Measurements from ENCODE around the gene RTTN.

Gene RTTN

DNA sequence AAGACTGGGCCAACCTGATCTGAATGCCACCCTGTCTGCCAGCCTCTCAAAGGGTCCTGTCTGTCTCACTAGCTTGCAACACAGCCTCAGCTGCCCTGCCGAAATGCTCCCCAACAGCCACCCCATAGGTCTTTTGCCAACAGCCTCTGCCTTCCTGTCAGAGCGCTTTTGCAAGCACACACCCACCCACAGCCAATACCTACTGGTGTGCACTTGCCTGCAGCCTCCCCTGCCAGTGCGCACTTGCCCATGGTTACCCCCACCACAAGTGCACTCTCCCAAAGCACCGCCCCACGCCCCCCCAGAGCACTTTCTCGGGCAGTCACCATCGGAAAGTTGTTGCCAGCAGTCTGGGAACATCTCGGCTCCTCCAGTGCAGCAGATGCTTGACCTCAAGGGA, 48.6 kb downstream of the RTTN start:
- DNase-seq (ENCODE audit: extremely low read depth, low read depth) = no peak
- no peak overlapping the region for H3K4me3 ChIP-seq (replicated peaks; ENCODE audit: low read depth, low read length)
- TF ChIP-seq, protein P1, sequence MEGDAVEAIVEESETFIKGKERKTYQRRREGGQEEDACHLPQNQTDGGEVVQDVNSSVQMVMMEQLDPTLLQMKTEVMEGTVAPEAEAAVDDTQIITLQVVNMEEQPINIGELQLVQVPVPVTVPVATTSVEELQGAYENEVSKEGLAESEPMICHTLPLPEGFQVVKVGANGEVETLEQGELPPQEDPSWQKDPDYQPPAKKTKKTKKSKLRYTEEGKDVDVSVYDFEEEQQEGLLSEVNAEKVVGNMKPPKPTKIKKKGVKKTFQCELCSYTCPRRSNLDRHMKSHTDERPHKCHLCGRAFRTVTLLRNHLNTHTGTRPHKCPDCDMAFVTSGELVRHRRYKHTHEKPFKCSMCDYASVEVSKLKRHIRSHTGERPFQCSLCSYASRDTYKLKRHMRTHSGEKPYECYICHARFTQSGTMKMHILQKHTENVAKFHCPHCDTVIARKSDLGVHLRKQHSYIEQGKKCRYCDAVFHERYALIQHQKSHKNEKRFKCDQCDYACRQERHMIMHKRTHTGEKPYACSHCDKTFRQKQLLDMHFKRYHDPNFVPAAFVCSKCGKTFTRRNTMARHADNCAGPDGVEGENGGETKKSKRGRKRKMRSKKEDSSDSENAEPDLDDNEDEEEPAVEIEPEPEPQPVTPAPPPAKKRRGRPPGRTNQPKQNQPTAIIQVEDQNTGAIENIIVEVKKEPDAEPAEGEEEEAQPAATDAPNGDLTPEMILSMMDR (IDR thresholded peaks at IDR 0.05; ENCODE audit: low read depth, low read length, missing control alignments) = no peak

DNA sequence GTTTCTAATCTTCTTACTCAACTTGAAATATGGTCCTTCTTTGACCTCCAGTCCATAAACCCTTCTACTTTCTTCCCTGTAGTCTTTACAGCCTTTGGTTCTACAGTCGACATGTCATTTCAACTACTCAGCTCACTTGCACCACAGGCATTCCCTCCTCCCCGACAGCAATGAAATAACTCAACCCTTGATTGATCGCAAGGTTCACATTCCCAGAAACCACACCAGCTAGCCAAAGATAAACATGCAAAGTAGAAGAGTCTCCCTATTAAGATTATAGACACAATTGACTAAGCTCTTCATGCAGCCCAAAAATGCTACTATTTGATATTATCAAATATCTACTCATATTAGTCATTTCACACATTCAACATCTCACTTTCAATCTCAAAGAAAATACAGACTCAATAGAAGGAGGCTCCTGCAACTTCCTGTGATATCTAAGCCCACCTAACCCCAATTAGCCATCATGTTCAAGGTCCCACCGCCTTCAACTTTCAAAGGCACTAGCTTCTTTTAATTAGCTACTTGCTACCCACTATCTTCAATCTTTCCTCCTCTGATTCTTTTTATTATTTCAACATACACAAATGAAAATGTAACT, 50.8 kb downstream of the RTTN start:
- H3K4me3 ChIP-seq (replicated peaks; ENCODE audit: low read depth, low read length) = no peak overlapping the region
- TF ChIP-seq, protein P1 (IDR thresholded peaks at IDR 0.05; ENCODE audit: low read depth, low read length, missing control alignments) = no peak
- no peak for DNase-seq (ENCODE audit: extremely low read depth, low read depth)

DNA sequence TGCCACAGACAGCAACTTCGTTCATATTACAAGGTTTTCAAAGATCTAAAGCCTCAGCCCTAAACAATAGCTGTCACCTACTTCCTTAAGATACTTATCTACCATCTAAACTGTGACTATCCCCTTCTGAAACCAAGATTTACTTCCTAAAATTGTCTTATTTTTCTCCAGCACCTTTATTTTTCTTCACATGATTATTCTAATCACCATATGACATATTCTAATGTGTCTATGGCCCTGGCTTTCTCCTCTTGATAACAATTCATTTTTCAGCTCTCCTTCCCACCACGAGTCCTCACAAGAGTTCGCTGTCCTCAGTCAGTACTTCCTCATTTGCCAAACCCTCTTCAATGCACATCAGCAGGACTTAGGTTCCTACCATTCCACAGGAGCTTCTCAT, 53.9 kb downstream of the RTTN start:
- TF ChIP-seq, protein P1 (IDR thresholded peaks at IDR 0.05; ENCODE audit: low read depth, low read length, missing control alignments) = no peak
- no peak for DNase-seq (ENCODE audit: extremely low read depth, low read depth)
- H3K4me3 ChIP-seq (replicated peaks; ENCODE audit: low read depth, low read length) = no peak overlapping the region

DNA sequence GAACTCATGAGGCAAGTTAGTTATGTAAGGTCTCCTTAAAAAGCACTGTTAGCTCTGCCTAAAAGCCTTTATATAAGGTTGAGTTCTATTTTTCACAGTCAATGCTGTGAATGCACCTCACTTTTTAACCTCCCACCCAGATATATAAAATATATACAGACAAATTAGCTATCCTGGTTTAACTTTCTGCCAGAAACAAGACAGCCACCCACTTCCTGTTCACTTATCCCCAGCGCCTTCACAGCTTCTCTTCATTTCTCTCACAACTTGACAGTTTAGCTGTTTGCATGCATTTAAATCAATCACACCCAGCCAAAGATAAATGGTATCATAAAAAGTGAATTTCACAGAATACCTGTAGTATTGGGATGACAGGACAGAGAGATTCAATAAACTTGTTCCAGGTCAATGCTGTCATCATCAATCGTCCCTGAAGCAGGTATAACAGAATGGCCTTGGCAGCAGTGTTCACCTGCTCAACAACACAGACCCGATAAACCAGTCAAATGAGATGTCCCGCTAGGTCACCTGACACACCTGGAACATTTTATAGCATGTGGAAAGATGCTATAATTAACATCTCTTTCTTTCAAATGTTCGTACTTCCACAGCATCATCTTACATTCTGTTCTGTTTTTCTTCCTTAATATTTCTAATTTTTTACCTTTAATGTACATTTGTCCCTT, 55.7 kb downstream of the RTTN start:
- TF ChIP-seq, protein P1 (IDR thresholded peaks at IDR 0.05; ENCODE audit: low read depth, low read length, missing control alignments) = no peak
- no peak overlapping the region for H3K4me3 ChIP-seq (replicated peaks; ENCODE audit: low read depth, low read length)
- no peak for DNase-seq (ENCODE audit: extremely low read depth, low read depth)

DNA sequence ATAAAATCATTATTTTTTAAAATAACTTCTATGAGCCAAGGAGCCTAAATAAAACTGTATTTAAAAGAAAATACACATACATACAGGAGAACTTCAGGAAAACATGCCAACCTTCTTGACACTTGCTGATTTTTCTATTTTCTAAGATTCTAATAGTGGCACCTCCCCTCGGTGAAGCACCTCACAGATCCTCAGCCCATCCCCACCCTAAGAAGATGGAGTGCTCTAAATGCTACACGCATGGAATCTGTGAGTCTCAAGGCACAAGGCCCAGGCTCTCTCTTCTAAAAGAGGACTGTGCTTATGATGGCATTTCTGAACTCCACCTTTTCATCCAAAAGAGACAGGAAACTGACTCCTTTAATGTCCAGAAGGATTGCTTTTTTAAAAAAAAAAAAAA, 56.3 kb downstream of the RTTN start:
- TF ChIP-seq, protein P1 (IDR thresholded peaks at IDR 0.05; ENCODE audit: low read depth, low read length, missing control alignments) = no peak

DNA sequence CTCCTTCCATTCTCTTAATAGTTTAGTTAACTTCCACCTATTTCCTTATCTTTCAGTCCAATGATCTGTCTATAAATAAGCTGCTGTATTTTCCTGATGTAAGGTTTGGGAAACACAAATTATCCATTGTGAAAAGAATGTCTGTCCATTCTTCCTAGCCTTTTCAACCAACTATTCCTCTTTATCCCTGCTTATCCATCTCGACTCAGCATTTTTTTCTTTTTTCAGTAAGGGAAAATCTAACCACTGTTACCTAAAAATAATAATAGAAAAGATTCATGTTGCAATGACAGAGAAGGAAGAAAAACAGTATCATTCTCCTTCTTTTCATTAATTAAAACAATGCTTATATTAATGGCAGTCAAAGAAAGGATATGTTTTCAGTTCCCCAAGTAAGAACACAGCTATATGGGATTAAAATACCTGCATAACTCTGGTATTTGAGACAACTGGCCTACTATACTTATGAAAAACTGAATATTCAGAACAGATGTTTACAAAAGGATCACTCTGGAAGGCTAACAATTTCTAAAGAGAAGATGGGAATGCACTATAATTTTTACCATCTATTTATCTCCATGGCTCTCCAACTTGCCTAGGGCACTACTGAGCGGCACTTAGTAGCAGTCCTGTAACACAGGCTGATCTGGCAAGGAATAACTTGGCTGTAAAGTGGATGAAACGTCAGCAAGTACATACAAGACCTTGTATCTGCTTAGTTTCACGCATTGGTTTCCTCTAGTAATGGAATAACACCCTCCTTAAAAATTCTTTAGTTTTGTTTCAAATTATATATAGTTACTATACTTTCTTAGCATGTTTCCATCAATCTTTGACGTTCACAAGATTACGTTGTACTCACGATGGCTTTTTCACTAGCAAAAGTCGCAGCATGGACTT, 57.2 kb downstream of the RTTN start:
- no peak for DNase-seq (ENCODE audit: extremely low read depth, low read depth)
- TF ChIP-seq, protein P1 (IDR thresholded peaks at IDR 0.05; ENCODE audit: low read depth, low read length, missing control alignments) = no peak
- H3K4me3 ChIP-seq (replicated peaks; ENCODE audit: low read depth, low read length) = no peak overlapping the region

More for the DNA sequence above, 56.3 kb downstream of the RTTN start:
- no peak for DNase-seq (ENCODE audit: extremely low read depth, low read depth)
- H3K4me3 ChIP-seq (replicated peaks; ENCODE audit: low read depth, low read length) = no peak overlapping the region
